ENCODE results near the gene MYB. TPM values are rescaled to one million over a fixed set of nuclear protein-coding genes. Genes with fewer than 3 reads are reported as not detected.

MYB gene
- total and polyA plus RNA-seq, 2 experiments from 2014 or later = 4.2 to 7.9 TPM

DNA sequence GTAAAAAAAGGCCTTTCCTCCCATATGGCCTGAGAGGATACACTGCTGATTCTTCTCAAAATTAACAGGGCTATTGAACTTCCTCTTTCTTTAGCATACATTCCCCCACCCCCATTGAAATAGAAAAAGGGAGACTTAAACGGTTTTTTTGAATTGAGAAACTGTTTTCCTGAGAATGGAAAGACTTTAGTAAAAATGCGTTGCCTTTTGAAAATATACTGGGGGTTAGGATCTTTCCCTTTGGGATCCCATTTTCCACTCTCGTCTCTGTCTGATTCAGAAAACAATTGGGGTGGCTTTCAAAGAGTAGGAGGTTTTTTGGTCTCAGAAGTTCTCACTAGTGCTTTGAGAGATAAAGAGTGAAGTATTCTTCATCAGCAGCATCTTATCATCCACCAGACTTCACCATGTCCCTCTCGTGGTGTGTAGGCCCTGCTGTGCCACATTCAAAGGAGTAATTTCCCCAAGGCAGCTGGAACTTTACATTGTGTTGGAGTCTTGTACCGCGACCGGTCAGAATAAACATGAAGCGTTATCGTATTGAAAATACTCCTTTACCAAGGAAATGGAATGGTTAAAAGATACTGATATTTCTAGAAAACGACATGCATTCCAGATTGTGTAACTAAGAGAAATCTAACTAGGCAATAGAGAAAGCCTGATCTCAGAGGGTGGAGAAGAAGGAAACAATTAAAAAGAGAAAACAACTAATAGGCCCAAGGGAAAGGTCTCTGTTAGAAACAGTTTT, 10.6 kb downstream of the MYB start:
- Histone ChIP-seq H3K9me2 (ENCODE audit: insufficient read depth) (no peaks in the 10 kb centered on the region), H3K27me3 (ENCODE audit: insufficient read depth) (no peaks in the 10 kb centered on the region), H3K4me1 (ENCODE audit: insufficient read depth) (no peaks in the 10 kb centered on the region), H3K79me2 (replicated peaks; ENCODE audit: insufficient read depth) (no peaks in the 10 kb centered on the region), H3K27ac (ENCODE audit: low read depth) (no peak overlapping the region), H4K20me1 (replicated peaks; ENCODE audit: insufficient read depth) (no peaks in the 10 kb centered on the region), H3K4me2 (no peak overlapping the region), H3K4me3 (no peak overlapping the region), H2AFZ (no peak overlapping the region), H3F3A (replicated peaks; ENCODE audit: low read depth) (no peaks in the 10 kb centered on the region), H3K36me3 (ENCODE audit: insufficient read depth) (peaks cover 13% of the 10 kb centered on the region; the same call in 1 of the 2 replicates)
- no peak overlapping the region for H3K4me3 Mint-ChIP-seq
- TF ChIP-seq ZNF114 (CRISPR knock-in tag; IDR thresholded peaks at IDR 0.05) = no peak
- TF ChIP-seq JUNB (IDR thresholded peaks at IDR 0.05; ENCODE audit: unreplicated experiment) = no peak
- TF ChIP-seq NANOG (IDR thresholded peaks at IDR 0.05; ENCODE audit: borderline replicate concordance) = no peak
- TF ChIP-seq, protein P1, sequence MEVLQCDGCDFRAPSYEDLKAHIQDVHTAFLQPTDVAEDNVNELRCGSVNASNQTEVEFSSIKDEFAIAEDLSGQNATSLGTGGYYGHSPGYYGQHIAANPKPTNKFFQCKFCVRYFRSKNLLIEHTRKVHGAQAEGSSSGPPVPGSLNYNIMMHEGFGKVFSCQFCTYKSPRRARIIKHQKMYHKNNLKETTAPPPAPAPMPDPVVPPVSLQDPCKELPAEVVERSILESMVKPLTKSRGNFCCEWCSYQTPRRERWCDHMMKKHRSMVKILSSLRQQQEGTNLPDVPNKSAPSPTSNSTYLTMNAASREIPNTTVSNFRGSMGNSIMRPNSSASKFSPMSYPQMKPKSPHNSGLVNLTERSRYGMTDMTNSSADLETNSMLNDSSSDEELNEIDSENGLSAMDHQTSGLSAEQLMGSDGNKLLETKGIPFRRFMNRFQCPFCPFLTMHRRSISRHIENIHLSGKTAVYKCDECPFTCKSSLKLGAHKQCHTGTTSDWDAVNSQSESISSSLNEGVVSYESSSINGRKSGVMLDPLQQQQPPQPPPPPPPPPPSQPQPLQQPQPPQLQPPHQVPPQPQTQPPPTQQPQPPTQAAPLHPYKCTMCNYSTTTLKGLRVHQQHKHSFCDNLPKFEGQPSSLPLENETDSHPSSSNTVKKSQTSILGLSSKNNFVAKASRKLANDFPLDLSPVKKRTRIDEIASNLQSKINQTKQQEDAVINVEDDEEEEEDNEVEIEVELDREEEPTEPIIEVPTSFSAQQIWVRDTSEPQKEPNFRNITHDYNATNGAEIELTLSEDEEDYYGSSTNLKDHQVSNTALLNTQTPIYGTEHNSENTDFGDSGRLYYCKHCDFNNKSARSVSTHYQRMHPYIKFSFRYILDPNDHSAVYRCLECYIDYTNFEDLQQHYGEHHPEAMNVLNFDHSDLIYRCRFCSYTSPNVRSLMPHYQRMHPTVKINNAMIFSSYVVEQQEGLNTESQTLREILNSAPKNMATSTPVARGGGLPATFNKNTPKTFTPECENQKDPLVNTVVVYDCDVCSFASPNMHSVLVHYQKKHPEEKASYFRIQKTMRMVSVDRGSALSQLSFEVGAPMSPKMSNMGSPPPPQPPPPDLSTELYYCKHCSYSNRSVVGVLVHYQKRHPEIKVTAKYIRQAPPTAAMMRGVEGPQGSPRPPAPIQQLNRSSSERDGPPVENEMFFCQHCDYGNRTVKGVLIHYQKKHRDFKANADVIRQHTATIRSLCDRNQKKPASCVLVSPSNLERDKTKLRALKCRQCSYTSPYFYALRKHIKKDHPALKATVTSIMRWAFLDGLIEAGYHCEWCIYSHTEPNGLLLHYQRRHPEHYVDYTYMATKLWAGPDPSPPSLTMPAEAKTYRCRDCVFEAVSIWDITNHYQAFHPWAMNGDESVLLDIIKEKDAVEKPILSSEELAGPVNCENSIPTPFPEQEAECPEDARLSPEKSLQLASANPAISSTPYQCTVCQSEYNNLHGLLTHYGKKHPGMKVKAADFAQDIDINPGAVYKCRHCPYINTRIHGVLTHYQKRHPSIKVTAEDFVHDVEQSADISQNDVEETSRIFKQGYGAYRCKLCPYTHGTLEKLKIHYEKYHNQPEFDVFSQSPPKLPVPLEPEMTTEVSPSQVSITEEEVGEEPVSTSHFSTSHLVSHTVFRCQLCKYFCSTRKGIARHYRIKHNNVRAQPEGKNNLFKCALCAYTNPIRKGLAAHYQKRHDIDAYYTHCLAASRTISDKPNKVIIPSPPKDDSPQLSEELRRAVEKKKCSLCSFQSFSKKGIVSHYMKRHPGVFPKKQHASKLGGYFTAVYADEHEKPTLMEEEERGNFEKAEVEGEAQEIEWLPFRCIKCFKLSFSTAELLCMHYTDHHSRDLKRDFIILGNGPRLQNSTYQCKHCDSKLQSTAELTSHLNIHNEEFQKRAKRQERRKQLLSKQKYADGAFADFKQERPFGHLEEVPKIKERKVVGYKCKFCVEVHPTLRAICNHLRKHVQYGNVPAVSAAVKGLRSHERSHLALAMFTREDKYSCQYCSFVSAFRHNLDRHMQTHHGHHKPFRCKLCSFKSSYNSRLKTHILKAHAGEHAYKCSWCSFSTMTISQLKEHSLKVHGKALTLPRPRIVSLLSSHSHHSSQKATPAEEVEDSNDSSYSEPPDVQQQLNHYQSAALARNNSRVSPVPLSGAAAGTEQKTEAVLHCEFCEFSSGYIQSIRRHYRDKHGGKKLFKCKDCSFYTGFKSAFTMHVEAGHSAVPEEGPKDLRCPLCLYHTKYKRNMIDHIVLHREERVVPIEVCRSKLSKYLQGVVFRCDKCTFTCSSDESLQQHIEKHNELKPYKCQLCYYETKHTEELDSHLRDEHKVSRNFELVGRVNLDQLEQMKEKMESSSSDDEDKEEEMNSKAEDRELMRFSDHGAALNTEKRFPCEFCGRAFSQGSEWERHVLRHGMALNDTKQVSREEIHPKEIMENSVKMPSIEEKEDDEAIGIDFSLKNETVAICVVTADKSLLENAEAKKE (CRISPR knock-in tag; IDR thresholded peaks at IDR 0.05) = no peak
- no peak for TF ChIP-seq ZNF331 (CRISPR knock-in tag; IDR thresholded peaks at IDR 0.05; ENCODE audit: low read depth)
- TF ChIP-seq, protein P2, sequence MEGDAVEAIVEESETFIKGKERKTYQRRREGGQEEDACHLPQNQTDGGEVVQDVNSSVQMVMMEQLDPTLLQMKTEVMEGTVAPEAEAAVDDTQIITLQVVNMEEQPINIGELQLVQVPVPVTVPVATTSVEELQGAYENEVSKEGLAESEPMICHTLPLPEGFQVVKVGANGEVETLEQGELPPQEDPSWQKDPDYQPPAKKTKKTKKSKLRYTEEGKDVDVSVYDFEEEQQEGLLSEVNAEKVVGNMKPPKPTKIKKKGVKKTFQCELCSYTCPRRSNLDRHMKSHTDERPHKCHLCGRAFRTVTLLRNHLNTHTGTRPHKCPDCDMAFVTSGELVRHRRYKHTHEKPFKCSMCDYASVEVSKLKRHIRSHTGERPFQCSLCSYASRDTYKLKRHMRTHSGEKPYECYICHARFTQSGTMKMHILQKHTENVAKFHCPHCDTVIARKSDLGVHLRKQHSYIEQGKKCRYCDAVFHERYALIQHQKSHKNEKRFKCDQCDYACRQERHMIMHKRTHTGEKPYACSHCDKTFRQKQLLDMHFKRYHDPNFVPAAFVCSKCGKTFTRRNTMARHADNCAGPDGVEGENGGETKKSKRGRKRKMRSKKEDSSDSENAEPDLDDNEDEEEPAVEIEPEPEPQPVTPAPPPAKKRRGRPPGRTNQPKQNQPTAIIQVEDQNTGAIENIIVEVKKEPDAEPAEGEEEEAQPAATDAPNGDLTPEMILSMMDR (conservative IDR thresholded peaks at IDR 0.05; ENCODE audit: low read depth in 2 of 2) = no peak
- TF ChIP-seq, protein P3, sequence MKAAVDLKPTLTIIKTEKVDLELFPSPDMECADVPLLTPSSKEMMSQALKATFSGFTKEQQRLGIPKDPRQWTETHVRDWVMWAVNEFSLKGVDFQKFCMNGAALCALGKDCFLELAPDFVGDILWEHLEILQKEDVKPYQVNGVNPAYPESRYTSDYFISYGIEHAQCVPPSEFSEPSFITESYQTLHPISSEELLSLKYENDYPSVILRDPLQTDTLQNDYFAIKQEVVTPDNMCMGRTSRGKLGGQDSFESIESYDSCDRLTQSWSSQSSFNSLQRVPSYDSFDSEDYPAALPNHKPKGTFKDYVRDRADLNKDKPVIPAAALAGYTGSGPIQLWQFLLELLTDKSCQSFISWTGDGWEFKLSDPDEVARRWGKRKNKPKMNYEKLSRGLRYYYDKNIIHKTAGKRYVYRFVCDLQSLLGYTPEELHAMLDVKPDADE (IDR thresholded peaks at IDR 0.05) = no peak
- TF ChIP-seq EZH2 (IDR thresholded peaks at IDR 0.05; ENCODE audit: low read depth, unreplicated experiment) = no peak
- no peak for TF ChIP-seq POLR2AphosphoS5 (IDR thresholded peaks at IDR 0.05; ENCODE audit: low read depth)
- TF ChIP-seq, protein P4, sequence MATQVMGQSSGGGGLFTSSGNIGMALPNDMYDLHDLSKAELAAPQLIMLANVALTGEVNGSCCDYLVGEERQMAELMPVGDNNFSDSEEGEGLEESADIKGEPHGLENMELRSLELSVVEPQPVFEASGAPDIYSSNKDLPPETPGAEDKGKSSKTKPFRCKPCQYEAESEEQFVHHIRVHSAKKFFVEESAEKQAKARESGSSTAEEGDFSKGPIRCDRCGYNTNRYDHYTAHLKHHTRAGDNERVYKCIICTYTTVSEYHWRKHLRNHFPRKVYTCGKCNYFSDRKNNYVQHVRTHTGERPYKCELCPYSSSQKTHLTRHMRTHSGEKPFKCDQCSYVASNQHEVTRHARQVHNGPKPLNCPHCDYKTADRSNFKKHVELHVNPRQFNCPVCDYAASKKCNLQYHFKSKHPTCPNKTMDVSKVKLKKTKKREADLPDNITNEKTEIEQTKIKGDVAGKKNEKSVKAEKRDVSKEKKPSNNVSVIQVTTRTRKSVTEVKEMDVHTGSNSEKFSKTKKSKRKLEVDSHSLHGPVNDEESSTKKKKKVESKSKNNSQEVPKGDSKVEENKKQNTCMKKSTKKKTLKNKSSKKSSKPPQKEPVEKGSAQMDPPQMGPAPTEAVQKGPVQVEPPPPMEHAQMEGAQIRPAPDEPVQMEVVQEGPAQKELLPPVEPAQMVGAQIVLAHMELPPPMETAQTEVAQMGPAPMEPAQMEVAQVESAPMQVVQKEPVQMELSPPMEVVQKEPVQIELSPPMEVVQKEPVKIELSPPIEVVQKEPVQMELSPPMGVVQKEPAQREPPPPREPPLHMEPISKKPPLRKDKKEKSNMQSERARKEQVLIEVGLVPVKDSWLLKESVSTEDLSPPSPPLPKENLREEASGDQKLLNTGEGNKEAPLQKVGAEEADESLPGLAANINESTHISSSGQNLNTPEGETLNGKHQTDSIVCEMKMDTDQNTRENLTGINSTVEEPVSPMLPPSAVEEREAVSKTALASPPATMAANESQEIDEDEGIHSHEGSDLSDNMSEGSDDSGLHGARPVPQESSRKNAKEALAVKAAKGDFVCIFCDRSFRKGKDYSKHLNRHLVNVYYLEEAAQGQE (IDR thresholded peaks at IDR 0.05; ENCODE audit: unreplicated experiment) = no peak
- peaks cover 10% of the 10 kb centered on the region for H3K4me1 Mint-ChIP-seq
- ATAC-seq (no peak), DNase-seq (ENCODE audit: low spot score) (no peak)
- peaks cover 20% of the 10 kb centered on the region for H3K36me3 Mint-ChIP-seq (ENCODE audit: low read depth)
- H3K9me3 Mint-ChIP-seq = no peaks in the 10 kb centered on the region
- H3K27ac Mint-ChIP-seq = no peak overlapping the region
- H3K27me3 Mint-ChIP-seq (ENCODE audit: insufficient read depth, low read depth, poor library complexity) = peaks cover 2% of the 10 kb centered on the region

All from GM23338 (cell line).